Bronchial epithelial cell (primary cell): Measurements from ENCODE around the gene UCP3. TPM values are rescaled to one million over a fixed set of nuclear protein-coding genes. Genes with fewer than 3 reads are reported as not detected.

Experiments used
- DNase-seq: peaks from one replicate; pipeline ENCODE4 v3.0.0-alpha.2; 2010; ENCODE audit warnings: low read depth
- FAIRE-seq: peaks from 2 replicates; lab custom pipeline; 2011; peaks lifted over from hg19 to GRCh38; lab: Jason Lieb, UNC
- H3K27me3 ChIP-seq: 2 replicates; pipeline ENCODE4 v1.5.1; 2011; ENCODE audit warnings: low read length; ENCODE audit not compliant: control insufficient read depth, insufficient read depth
- H3K36me3 ChIP-seq: 2 replicates; pipeline ENCODE4 v1.5.1; 2011; ENCODE audit warnings: low read length; ENCODE audit not compliant: control insufficient read depth, insufficient read depth
- H3K4me3 ChIP-seq: 2 replicates; pipeline ENCODE4 v1.5.1; 2011; ENCODE audit warnings: mild to moderate bottlenecking, low read depth, low read length, control low read depth
- CTCF ChIP-seq: IDR thresholded peaks from 2 replicates; pipeline ENCODE4 v1.5.1; 2011; ENCODE audit warnings: mild to moderate bottlenecking, moderate library complexity, low read length, control low read depth, inconsistent platforms; ENCODE audit not compliant: insufficient read depth, severe bottlenecking
- total RNA-seq: library from RNA; depleted of rRNA; stranded (reverse); fragments of >200 nt; gene quantifications from 2 replicates; pipeline ENCODE4 v1.2.1, GENCODE V29; 2014

Gene UCP3
- total RNA-seq, 1 donor from 2014 or later, result under 0.01 TPM

- Histone ChIP-seq H3K4me3 (no peak overlapping the region), H3K36me3 (peaks cover 3% of the 10 kb centered on the region), H3K27me3 (no peaks in the 10 kb centered on the region)
- TF ChIP-seq CTCF, result no peak
- DNase-seq, result no peak
- no peak for FAIRE-seq
These were observed 35.7 kb upstream of the UCP3 start for GRCh38 chr11:74044538-74044937.

- Histone ChIP-seq H3K4me3 (no peak overlapping the region), H3K27me3 (no peaks in the 10 kb centered on the region), H3K36me3 (peaks cover 2% of the 10 kb centered on the region)
- no peak for TF ChIP-seq CTCF
- FAIRE-seq, result no peak
- DNase-seq, result no peak
These were observed 34.6 kb upstream of the UCP3 start for GRCh38 chr11:74043450-74043849.

GRCh38 chr11:74037309-74037708 lies 28.4 kb upstream of the UCP3 start:
- FAIRE-seq (no peak), DNase-seq (peak; percentile 96)
- TF ChIP-seq CTCF, result no peak
- Histone ChIP-seq H3K36me3 (peaks cover 8% of the 10 kb centered on the region), H3K27me3 (no peaks in the 10 kb centered on the region), H3K4me3 (no peak overlapping the region)

GRCh38 chr11:74035264-74035663 lies 26.4 kb upstream of the UCP3 start:
- Histone ChIP-seq H3K36me3 (peaks cover 6% of the 10 kb centered on the region), H3K4me3 (no peak overlapping the region), H3K27me3 (no peaks in the 10 kb centered on the region)
- peak; percentile 86 for DNase-seq
- TF ChIP-seq CTCF, result no peak
- no peak for FAIRE-seq

- Histone ChIP-seq H3K4me3 (no peak overlapping the region), H3K36me3 (peaks cover 6% of the 10 kb centered on the region), H3K27me3 (no peaks in the 10 kb centered on the region)
- no peak for DNase-seq
- TF ChIP-seq CTCF, result no peak
- FAIRE-seq, result no peak
These were observed 24.2 kb upstream of the UCP3 start for GRCh38 chr11:74033046-74033445.
